Measurements from ENCODE around the gene AKT3.
"Not testable (repeated sequence)": the region's sequence is repeated elsewhere in the genome, so short reads cannot be mapped to it uniquely, and the experiment has no call there.

The AKT3 gene

GRCh38 chr1:243594455-243594854 is 255.6 kb downstream of the AKT3 start:
- Histone ChIP-seq H3K36me3 (ENCODE audit: insufficient read depth, low read length) (no peaks in the 10 kb centered on the region), H3K4me2 (ENCODE audit: low read depth, low read length, poor library complexity, severe bottlenecking) (no peak overlapping the region), H3K79me2 (ENCODE audit: insufficient read depth, low read length) (no peaks in the 10 kb centered on the region), H3K4me3 (ENCODE audit: low read length, poor library complexity, severe bottlenecking) (no peak overlapping the region), H4K20me1 (ENCODE audit: insufficient read depth, low read length, poor library complexity, severe bottlenecking) (no peaks in the 10 kb centered on the region), H3F3A (ENCODE audit: low read depth) (no peaks in the 10 kb centered on the region), H3K9ac (ENCODE audit: low read depth, low read length, poor library complexity, severe bottlenecking) (no peak overlapping the region), H3K4me1 (ENCODE audit: insufficient read depth, low read length, poor library complexity, severe bottlenecking) (peaks cover 11% of the 10 kb centered on the region), H2AFZ (ENCODE audit: low read length) (no peak overlapping the region), H3K9me3 (ENCODE audit: insufficient read depth, low read depth, low read length) (no peaks in the 10 kb centered on the region), H3K27me3 (ENCODE audit: insufficient read depth, low read length, poor library complexity, severe bottlenecking) (no peaks in the 10 kb centered on the region), H3K9me2 (replicated peaks; ENCODE audit: low read depth, low read length) (no peaks in the 10 kb centered on the region)
- TF ChIP-seq, protein P1, sequence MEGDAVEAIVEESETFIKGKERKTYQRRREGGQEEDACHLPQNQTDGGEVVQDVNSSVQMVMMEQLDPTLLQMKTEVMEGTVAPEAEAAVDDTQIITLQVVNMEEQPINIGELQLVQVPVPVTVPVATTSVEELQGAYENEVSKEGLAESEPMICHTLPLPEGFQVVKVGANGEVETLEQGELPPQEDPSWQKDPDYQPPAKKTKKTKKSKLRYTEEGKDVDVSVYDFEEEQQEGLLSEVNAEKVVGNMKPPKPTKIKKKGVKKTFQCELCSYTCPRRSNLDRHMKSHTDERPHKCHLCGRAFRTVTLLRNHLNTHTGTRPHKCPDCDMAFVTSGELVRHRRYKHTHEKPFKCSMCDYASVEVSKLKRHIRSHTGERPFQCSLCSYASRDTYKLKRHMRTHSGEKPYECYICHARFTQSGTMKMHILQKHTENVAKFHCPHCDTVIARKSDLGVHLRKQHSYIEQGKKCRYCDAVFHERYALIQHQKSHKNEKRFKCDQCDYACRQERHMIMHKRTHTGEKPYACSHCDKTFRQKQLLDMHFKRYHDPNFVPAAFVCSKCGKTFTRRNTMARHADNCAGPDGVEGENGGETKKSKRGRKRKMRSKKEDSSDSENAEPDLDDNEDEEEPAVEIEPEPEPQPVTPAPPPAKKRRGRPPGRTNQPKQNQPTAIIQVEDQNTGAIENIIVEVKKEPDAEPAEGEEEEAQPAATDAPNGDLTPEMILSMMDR (conservative IDR thresholded peaks at IDR 0.05; ENCODE audit: low read length), result no peak
- no peak for TF ChIP-seq EZH2phosphoT487 (IDR thresholded peaks at IDR 0.05; ENCODE audit: borderline replicate concordance)

DNA sequence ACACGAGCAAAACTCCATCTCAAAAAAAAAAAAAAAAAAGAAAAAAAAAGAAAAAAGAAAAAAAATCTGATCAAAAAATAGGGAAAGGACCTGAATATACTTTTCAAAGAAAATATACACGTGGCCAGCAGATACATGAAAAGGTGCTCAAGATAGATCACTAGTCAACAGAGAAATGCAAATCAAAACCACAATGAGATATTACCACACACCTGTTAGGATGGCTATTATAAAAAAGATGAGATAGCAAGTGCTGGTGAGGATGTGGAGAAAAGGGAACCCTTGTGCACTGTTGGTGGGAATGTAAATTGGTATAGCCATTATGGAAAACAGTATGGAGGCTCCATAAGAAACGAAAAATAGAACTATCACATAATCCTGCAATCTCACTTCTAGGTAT is 260.8 kb downstream of the AKT3 start:
- H3K9me2 ChIP-seq (replicated peaks; ENCODE audit: low read depth, low read length); H3K9ac ChIP-seq (ENCODE audit: low read depth, low read length, poor library complexity, severe bottlenecking); H3K36me3 ChIP-seq (ENCODE audit: insufficient read depth, low read length); H3K9me3 ChIP-seq (ENCODE audit: insufficient read depth, low read depth, low read length); H2AFZ ChIP-seq (ENCODE audit: low read length); H3K4me1 ChIP-seq (ENCODE audit: insufficient read depth, low read length, poor library complexity, severe bottlenecking); H3K79me2 ChIP-seq (ENCODE audit: insufficient read depth, low read length); H4K20me1 ChIP-seq (ENCODE audit: insufficient read depth, low read length, poor library complexity, severe bottlenecking); H3K4me2 ChIP-seq (ENCODE audit: low read depth, low read length, poor library complexity, severe bottlenecking); H3K27me3 ChIP-seq (ENCODE audit: insufficient read depth, low read length, poor library complexity, severe bottlenecking); H3K4me3 ChIP-seq (ENCODE audit: low read length, poor library complexity, severe bottlenecking); H3F3A ChIP-seq (ENCODE audit: low read depth): not testable (repeated sequence)

DNA sequence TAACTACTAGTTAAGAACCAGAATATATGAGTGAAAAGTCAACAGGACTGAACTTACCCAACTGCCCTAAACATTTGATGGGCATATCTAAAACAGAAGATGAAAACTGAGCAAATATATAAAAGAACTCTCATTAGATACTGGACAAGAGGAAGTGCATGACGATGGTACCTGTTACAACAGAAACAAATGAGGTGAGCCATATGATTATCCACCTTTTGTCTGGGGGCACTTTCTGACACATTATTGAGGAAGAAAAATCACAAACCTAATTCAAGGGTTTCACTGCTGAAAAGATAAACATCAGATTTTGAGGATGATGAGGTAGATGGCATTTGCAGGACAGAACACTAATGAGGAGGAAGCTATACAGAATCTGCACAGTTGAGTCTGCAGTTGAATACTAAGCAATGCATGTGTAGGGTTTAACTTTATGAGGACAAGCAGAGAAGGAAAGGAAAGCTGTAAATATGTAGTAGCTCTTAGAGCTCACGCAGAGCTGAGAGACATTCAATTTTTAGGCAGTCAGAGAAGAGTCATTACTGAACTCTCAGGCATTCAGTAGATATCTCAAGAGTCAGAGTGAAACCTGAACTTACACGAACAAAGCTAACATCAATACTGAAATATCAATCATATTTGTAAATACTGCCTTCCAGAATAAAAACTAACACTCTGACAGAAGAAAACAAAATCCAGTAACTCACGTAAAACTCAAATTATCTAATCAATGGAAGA is 262.1 kb downstream of the AKT3 start:
- H3K9ac ChIP-seq (ENCODE audit: low read depth, low read length, poor library complexity, severe bottlenecking), result no peak overlapping the region
- peaks cover 3% of the 10 kb centered on the region; the same call in 1 of the 2 replicates for H3K9me3 ChIP-seq (ENCODE audit: insufficient read depth, low read depth, low read length)
- H3K27me3 ChIP-seq (ENCODE audit: insufficient read depth, low read length, poor library complexity, severe bottlenecking), result no peaks in the 10 kb centered on the region
- no peak overlapping the region for H3K4me2 ChIP-seq (ENCODE audit: low read depth, low read length, poor library complexity, severe bottlenecking)
- TF ChIP-seq, protein P1 (conservative IDR thresholded peaks at IDR 0.05; ENCODE audit: low read length), result no peak
- no peak for TF ChIP-seq EZH2phosphoT487 (IDR thresholded peaks at IDR 0.05; ENCODE audit: borderline replicate concordance)
- no peaks in the 10 kb centered on the region for H3K9me2 ChIP-seq (replicated peaks; ENCODE audit: low read depth, low read length)
- H3K36me3 ChIP-seq (ENCODE audit: insufficient read depth, low read length), result no peaks in the 10 kb centered on the region
- H3K79me2 ChIP-seq (ENCODE audit: insufficient read depth, low read length), result no peaks in the 10 kb centered on the region
- H3F3A ChIP-seq (ENCODE audit: low read depth), result no peaks in the 10 kb centered on the region
- no peaks in the 10 kb centered on the region for H3K4me1 ChIP-seq (ENCODE audit: insufficient read depth, low read length, poor library complexity, severe bottlenecking)
- H4K20me1 ChIP-seq (ENCODE audit: insufficient read depth, low read length, poor library complexity, severe bottlenecking), result no peaks in the 10 kb centered on the region
- no peak overlapping the region for H2AFZ ChIP-seq (ENCODE audit: low read length)
- no peak overlapping the region for H3K4me3 ChIP-seq (ENCODE audit: low read length, poor library complexity, severe bottlenecking)

GRCh38 chr1:243587285-243587684 is 262.8 kb downstream of the AKT3 start:
- Histone ChIP-seq H2AFZ (ENCODE audit: low read length) (no peak overlapping the region), H3K9me2 (replicated peaks; ENCODE audit: low read depth, low read length) (no peaks in the 10 kb centered on the region), H3K4me2 (ENCODE audit: low read depth, low read length, poor library complexity, severe bottlenecking) (no peak overlapping the region), H3K79me2 (ENCODE audit: insufficient read depth, low read length) (no peaks in the 10 kb centered on the region), H3K9ac (ENCODE audit: low read depth, low read length, poor library complexity, severe bottlenecking) (no peak overlapping the region), H3K36me3 (ENCODE audit: insufficient read depth, low read length) (no peaks in the 10 kb centered on the region), H3K27me3 (ENCODE audit: insufficient read depth, low read length, poor library complexity, severe bottlenecking) (no peaks in the 10 kb centered on the region), H3K4me3 (ENCODE audit: low read length, poor library complexity, severe bottlenecking) (no peak overlapping the region), H3F3A (ENCODE audit: low read depth) (no peaks in the 10 kb centered on the region), H4K20me1 (ENCODE audit: insufficient read depth, low read length, poor library complexity, severe bottlenecking) (no peaks in the 10 kb centered on the region), H3K9me3 (ENCODE audit: insufficient read depth, low read depth, low read length) (peaks cover 5% of the 10 kb centered on the region; the same call in 1 of the 2 replicates), H3K4me1 (ENCODE audit: insufficient read depth, low read length, poor library complexity, severe bottlenecking) (no peaks in the 10 kb centered on the region)
- TF ChIP-seq EZH2phosphoT487 (IDR thresholded peaks at IDR 0.05; ENCODE audit: borderline replicate concordance), result no peak
- TF ChIP-seq, protein P1 (conservative IDR thresholded peaks at IDR 0.05; ENCODE audit: low read length), result no peak
